HL-60 (cell line): ENCODE data around the gene KCNJ11.

Experiments used
- DNase-seq, 2 experiments: peaks; one replicate each; pipeline ENCODE4 v3.0.0-alpha.2; 2010 to 2020; ENCODE audit warnings: low read depth in 1 of 2, low spot score in 1 of 2
- H3K27ac ChIP-seq: fragments of 250-450 bp; sonication (Bioruptor Pico); replicated peaks from 2 replicates; pipeline ENCODE4 v1.5.1; 2020; ENCODE audit warnings: mild to moderate bottlenecking, moderate library complexity
- H3K27me3 ChIP-seq: fragments of 250-450 bp; sonication (Bioruptor Pico); 2 replicates; pipeline ENCODE4 v1.5.1; 2021; ENCODE audit warnings: mild to moderate bottlenecking, moderate library complexity; ENCODE audit not compliant: insufficient read depth, poor library complexity, severe bottlenecking
- H3K4me3 ChIP-seq: replicated peaks from 2 replicates; pipeline ENCODE4 v1.5.1; 2011; ENCODE audit warnings: mild to moderate bottlenecking, control low read depth, low read length; ENCODE audit not compliant: insufficient read depth
- GABPA ChIP-seq: IDR thresholded peaks from 2 replicates; pipeline ENCODE4 v1.6.1; 2012; ENCODE audit warnings: low read depth
- POLR2AphosphoS5 ChIP-seq: IDR thresholded peaks from 2 replicates; pipeline ENCODE4 v1.6.1; 2012; ENCODE audit warnings: low read depth
- REST ChIP-seq: IDR thresholded peaks from 2 replicates; pipeline ENCODE4 v1.6.1; 2012; ENCODE audit warnings: low read depth; ENCODE audit not compliant: insufficient replicate concordance
- SPI1 ChIP-seq: IDR thresholded peaks from 2 replicates; pipeline ENCODE4 v1.6.1; 2012; ENCODE audit warnings: low read depth, mild to moderate bottlenecking, borderline replicate concordance
- TF ChIP-seq, protein P1 (sequence below): IDR thresholded peaks from one replicate; pipeline ENCODE4 v1.5.1; 2011; ENCODE audit warnings: low read length, control low read depth, inconsistent platforms; ENCODE audit not compliant: insufficient read depth

KCNJ11 gene

GRCh38 chr11:17408026-17408425, 19.6 kb upstream of the KCNJ11 start:
- Histone ChIP-seq H3K27ac (no peak overlapping the region), H3K27me3 (peaks cover 6% of the 10 kb centered on the region), H3K4me3 (no peak overlapping the region)
- TF ChIP-seq REST = no peak
- TF ChIP-seq, protein P1, sequence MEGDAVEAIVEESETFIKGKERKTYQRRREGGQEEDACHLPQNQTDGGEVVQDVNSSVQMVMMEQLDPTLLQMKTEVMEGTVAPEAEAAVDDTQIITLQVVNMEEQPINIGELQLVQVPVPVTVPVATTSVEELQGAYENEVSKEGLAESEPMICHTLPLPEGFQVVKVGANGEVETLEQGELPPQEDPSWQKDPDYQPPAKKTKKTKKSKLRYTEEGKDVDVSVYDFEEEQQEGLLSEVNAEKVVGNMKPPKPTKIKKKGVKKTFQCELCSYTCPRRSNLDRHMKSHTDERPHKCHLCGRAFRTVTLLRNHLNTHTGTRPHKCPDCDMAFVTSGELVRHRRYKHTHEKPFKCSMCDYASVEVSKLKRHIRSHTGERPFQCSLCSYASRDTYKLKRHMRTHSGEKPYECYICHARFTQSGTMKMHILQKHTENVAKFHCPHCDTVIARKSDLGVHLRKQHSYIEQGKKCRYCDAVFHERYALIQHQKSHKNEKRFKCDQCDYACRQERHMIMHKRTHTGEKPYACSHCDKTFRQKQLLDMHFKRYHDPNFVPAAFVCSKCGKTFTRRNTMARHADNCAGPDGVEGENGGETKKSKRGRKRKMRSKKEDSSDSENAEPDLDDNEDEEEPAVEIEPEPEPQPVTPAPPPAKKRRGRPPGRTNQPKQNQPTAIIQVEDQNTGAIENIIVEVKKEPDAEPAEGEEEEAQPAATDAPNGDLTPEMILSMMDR = no peak
- TF ChIP-seq POLR2AphosphoS5 = no peak
- TF ChIP-seq GABPA = no peak
- TF ChIP-seq SPI1 = no peak
- DNase-seq = no peak

GRCh38 chr11:17407575-17407974, 19.1 kb upstream of the KCNJ11 start:
- Histone ChIP-seq H3K27me3 (peaks cover 6% of the 10 kb centered on the region), H3K4me3 (no peak overlapping the region), H3K27ac (no peak overlapping the region)
- TF ChIP-seq, protein P1 = no peak
- TF ChIP-seq GABPA (no peak), REST (no peak), SPI1 (no peak), POLR2AphosphoS5 (no peak)
- DNase-seq = no peak

DNA sequence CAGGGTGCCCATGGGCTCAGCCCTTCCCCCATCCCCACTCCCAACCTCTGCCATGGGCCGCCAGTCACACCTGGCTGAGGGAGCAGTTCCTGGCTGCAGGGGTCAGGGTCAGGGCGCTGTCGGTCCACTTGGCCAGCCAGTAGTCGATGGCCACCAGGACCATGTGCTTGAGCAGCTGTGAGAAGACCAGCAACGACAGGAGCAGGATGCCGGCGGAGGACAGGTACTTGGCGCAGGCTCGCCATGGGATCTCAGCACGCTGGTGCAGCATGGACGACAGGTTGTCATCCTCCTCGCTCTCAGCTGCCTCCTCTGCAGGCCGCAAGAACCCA, 18.3 kb upstream of the KCNJ11 start:
- H3K27ac ChIP-seq = no peak overlapping the region
- no peak for DNase-seq

More for the DNA sequence above, 18.3 kb upstream of the KCNJ11 start:
- no peak for TF ChIP-seq SPI1
- TF ChIP-seq POLR2AphosphoS5 = no peak
- TF ChIP-seq, protein P1 = no peak
- no peak for TF ChIP-seq GABPA
- no peak for TF ChIP-seq REST
- Histone ChIP-seq H3K27me3 (peaks cover 6% of the 10 kb centered on the region), H3K4me3 (no peak overlapping the region)
